ENCODE measurements around the gene ARMH3.

Gene ARMH3

GRCh38 chr10:102086196-102086595, 30.2 kb upstream of the ARMH3 start:
- Histone ChIP-seq H3K27ac (no peak overlapping the region), H3K27me3 (ENCODE audit: insufficient read depth, low read depth, severe bottlenecking) (no peaks in the 10 kb centered on the region), H3K4me3 (ENCODE audit: low read depth, low read length) (no peak overlapping the region), H3K9me3 (ENCODE audit: severe bottlenecking) (no peaks in the 10 kb centered on the region), H3K36me3 (no peaks in the 10 kb centered on the region)
- no peak for DNase-seq
- TF ChIP-seq CTCF (IDR thresholded peaks at IDR 0.05; ENCODE audit: low read depth, low read length), result no peak

DNA sequence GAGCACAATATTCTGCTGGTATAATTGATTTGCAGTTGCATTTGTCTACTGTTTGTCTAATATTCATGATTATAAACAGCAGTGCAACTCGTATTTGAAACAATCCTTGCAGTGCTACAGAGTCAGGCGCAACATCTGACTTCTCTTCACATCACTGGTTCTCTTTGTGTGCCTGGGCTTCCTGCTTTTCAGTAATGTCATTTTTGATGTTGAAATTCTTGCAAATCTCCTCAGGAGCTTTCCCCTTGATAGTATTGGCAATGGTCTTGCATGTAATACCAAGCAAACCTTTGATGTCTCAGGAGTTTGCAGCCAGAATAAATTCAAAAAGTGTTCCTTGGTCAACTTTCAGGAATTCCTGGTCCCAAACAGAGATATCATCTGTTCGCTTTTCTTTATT, 29.4 kb upstream of the ARMH3 start:
- no peaks in the 10 kb centered on the region for H3K9me3 ChIP-seq (ENCODE audit: severe bottlenecking)
- no peak for DNase-seq
- no peak for TF ChIP-seq CTCF (IDR thresholded peaks at IDR 0.05; ENCODE audit: low read depth, low read length)
- no peak overlapping the region for H3K27ac ChIP-seq
- H3K4me3 ChIP-seq (ENCODE audit: low read depth, low read length), result no peak overlapping the region
- H3K27me3 ChIP-seq (ENCODE audit: insufficient read depth, low read depth, severe bottlenecking), result no peaks in the 10 kb centered on the region
- no peaks in the 10 kb centered on the region for H3K36me3 ChIP-seq

- no peaks in the 10 kb centered on the region for H3K36me3 ChIP-seq
- no peak for TF ChIP-seq CTCF (IDR thresholded peaks at IDR 0.05; ENCODE audit: low read depth, low read length)
Observed at GRCh38 chr10:102083541-102083940, 27.6 kb upstream of the ARMH3 start.

GRCh38 chr10:102072673-102073527, 16.9 kb upstream of the ARMH3 start:
- DNase-seq, result peak; percentile 83

More at GRCh38 chr10:102083541-102083940, 27.6 kb upstream of the ARMH3 start:
- no peaks in the 10 kb centered on the region for H3K9me3 ChIP-seq (ENCODE audit: severe bottlenecking)
- DNase-seq, result no peak
- no peaks in the 10 kb centered on the region for H3K27me3 ChIP-seq (ENCODE audit: insufficient read depth, low read depth, severe bottlenecking)
- no peak overlapping the region for H3K4me3 ChIP-seq (ENCODE audit: low read depth, low read length)
- H3K27ac ChIP-seq, result no peak overlapping the region

GRCh38 chr10:102069071-102069470, 13.1 kb upstream of the ARMH3 start:
- no peak overlapping the region for H3K27ac ChIP-seq

More at GRCh38 chr10:102072673-102073527, 16.9 kb upstream of the ARMH3 start:
- Histone ChIP-seq H3K9me3 (ENCODE audit: severe bottlenecking) (no peaks in the 10 kb centered on the region), H3K27ac (no peak overlapping the region), H3K4me3 (ENCODE audit: low read depth, low read length) (no peak overlapping the region), H3K36me3 (peaks cover 2% of the 10 kb centered on the region), H3K27me3 (ENCODE audit: insufficient read depth, low read depth, severe bottlenecking) (no peaks in the 10 kb centered on the region)
- TF ChIP-seq CTCF (IDR thresholded peaks at IDR 0.05; ENCODE audit: low read depth, low read length), result peak; percentile 95

More at GRCh38 chr10:102069071-102069470, 13.1 kb upstream of the ARMH3 start:
- no peak for DNase-seq
- Histone ChIP-seq H3K4me3 (ENCODE audit: low read depth, low read length) (no peak overlapping the region), H3K36me3 (peaks cover 2% of the 10 kb centered on the region), H3K27me3 (ENCODE audit: insufficient read depth, low read depth, severe bottlenecking) (no peaks in the 10 kb centered on the region), H3K9me3 (ENCODE audit: severe bottlenecking) (no peaks in the 10 kb centered on the region)
- TF ChIP-seq CTCF (IDR thresholded peaks at IDR 0.05; ENCODE audit: low read depth, low read length), result no peak
